HepG2 (cell line): ENCODE data around the gene NANOGP8. TPM values are rescaled to one million over a fixed set of nuclear protein-coding genes. Genes with fewer than 3 reads are reported as not detected.
A peak's percentile ranks its signal among the peaks of the same experiment; 100 is the strongest.

Source experiments
- ATAC-seq: fragments of 200-7000 bp; cut with Tn5 transposase; 3 replicates; pipeline ENCODE4 v1.9.1; 2020; ENCODE audit warnings: mild to moderate bottlenecking, moderate library complexity
- BruUV-seq: library from RNA; stranded (reverse); fragments of 400-500 nt; replicated peaks from 2 replicates; lab custom pipeline; 2021; lab: Mats Ljungman, UMichigan
- CTCF ChIA-PET: fragments of 300-600 bp; formaldehyde crosslinking; extraction: SDS; loops from one replicate; lab custom pipeline; 2021; ENCODE audit warnings: low total read pairs, inconsistent platforms, low intra/inter-chr PET ratio; lab: Yijun Ruan, JAX
- POLR2A ChIA-PET: fragments of 350-600 bp; sonication (Branson Sonifier 250); formaldehyde crosslinking; loops from one replicate; lab custom pipeline; 2020; ENCODE audit warnings: antibody characterized with exemption, inconsistent platforms; lab: Yijun Ruan, JAX
- DNase-seq: peaks from one replicate; pipeline ENCODE4 v3.0.0-alpha.2; 2015; ENCODE audit warnings: low spot score
- FAIRE-seq: peaks from 3 replicates; lab custom pipeline; 2011; peaks lifted over from hg19 to GRCh38; lab: Jason Lieb, UNC
- H2AFZ ChIP-seq: one replicate; pipeline ENCODE4 v1.6.1; 2011; ENCODE audit warnings: low read length, inconsistent platforms
- H3K27ac ChIP-seq: fragments of 300-600 bp; 3 replicates; pipeline ENCODE4 v1.8.0; 2011; ENCODE audit warnings: mixed run types, mild to moderate bottlenecking, mixed read lengths, low read length, inconsistent platforms; ENCODE audit not compliant: insufficient read depth; ENCODE audit errors: extremely low read length
- H3K27me3 ChIP-seq, 2 experiments: fragments of 200-600 bp in 1 of 2; 2 replicates in 1 of 2; 3 replicates in 1 of 2; pipeline versions ENCODE4 v1.6.0 to v1.8.0; 2011; ENCODE audit warnings: low read length in 2 of 2, mild to moderate bottlenecking in 2 of 2, moderate library complexity in 2 of 2, inconsistent platforms in 1 of 2; ENCODE audit not compliant: insufficient read depth in 2 of 2, control insufficient read depth in 1 of 2
- H3K36me3 ChIP-seq, 2 experiments: fragments of 200-600 bp in 1 of 2; replicated peaks in 1 of 2; 2 replicates in 1 of 2; 3 replicates in 1 of 2; pipeline versions ENCODE4 v1.5.1 to v1.8.0; 2011; ENCODE audit warnings: low read length in 2 of 2, inconsistent platforms in 1 of 2; ENCODE audit not compliant: insufficient read depth in 2 of 2, control insufficient read depth in 1 of 2
- H3K4me1 ChIP-seq: 2 replicates; pipeline ENCODE4 v1.5.1; 2012; ENCODE audit warnings: low read length, inconsistent platforms; ENCODE audit not compliant: insufficient read depth
- H3K4me2 ChIP-seq: 2 replicates; pipeline ENCODE4 v1.6.0; 2011; ENCODE audit warnings: low read depth, low read length, inconsistent platforms
- H3K4me3 ChIP-seq, 3 experiments: fragments of 200-600 bp in 1 of 3; sonication (generic), shearing (Covaris generic) in 1 of 3; replicated peaks in 1 of 3; 2 replicates each; pipeline ENCODE4 v1.5.1; 2011 to 2016; ENCODE audit warnings: low read length in 3 of 3, inconsistent platforms in 2 of 3, low read depth in 2 of 3, mild to moderate bottlenecking in 2 of 3, control low read depth in 1 of 3, mixed read lengths in 1 of 3; ENCODE audit not compliant: insufficient read depth in 1 of 3
- H3K79me2 ChIP-seq: one replicate; pipeline ENCODE4 v1.6.1; 2011; ENCODE audit warnings: low read length, inconsistent platforms; ENCODE audit not compliant: insufficient read depth
- H3K9ac ChIP-seq: 2 replicates; pipeline ENCODE4 v1.6.0; 2011; ENCODE audit warnings: mild to moderate bottlenecking, low read depth, low read length, inconsistent platforms; ENCODE audit not compliant: insufficient read depth
- H3K9me3 ChIP-seq: 2 replicates; pipeline ENCODE4 v1.5.1; 2012; ENCODE audit warnings: mild to moderate bottlenecking, low read length
- H4K20me1 ChIP-seq: 2 replicates; pipeline ENCODE4 v1.6.0; 2011; ENCODE audit warnings: inconsistent platforms, mild to moderate bottlenecking, low read length, moderate library complexity; ENCODE audit not compliant: insufficient read depth
- ATF7 ChIP-seq, 2 experiments: fragments of 450-650 bp in 1 of 2; sonication (generic) in 1 of 2; formaldehyde crosslinking in 1 of 2; IDR thresholded peaks; 2 replicates each; pipeline versions ENCODE4 v1.4.0 to v1.6.1; 2016 to 2020; ENCODE audit warnings: antibody characterized with exemption in 1 of 2, mild to moderate bottlenecking in 1 of 2, missing genetic modification reagents in 1 of 2
- NCOR1 ChIP-seq: fragments of 200-600 bp; sonication (generic); IDR thresholded peaks from 2 replicates; pipeline ENCODE4 v1.7.0; 2017; ENCODE audit warnings: antibody characterized with exemption, low read length, borderline replicate concordance
- XRCC5 ChIP-seq: fragments of 200-400 bp; formaldehyde crosslinking; optimal IDR thresholded peaks from 2 replicates; pipeline ENCODE3; 2017; ENCODE audit warnings: mild to moderate bottlenecking, low read length
- ZMYM4 ChIP-seq: sonication (generic); formaldehyde crosslinking; IDR thresholded peaks from 2 replicates; pipeline ENCODE4 v1.8.1; 2023; ENCODE audit warnings: mild to moderate bottlenecking, missing genetic modification reagents
- ZNF264 ChIP-seq: sonication (generic); formaldehyde crosslinking; IDR thresholded peaks from 2 replicates; pipeline ENCODE4 v1.4.0; 2020; ENCODE audit warnings: missing genetic modification reagents
- ZNF292 ChIP-seq: sonication (generic); formaldehyde crosslinking; IDR thresholded peaks from 2 replicates; pipeline ENCODE4 v1.8.1; 2022; ENCODE audit warnings: mild to moderate bottlenecking, low read depth, missing genetic modification reagents, borderline replicate concordance
- ZNF564 ChIP-seq: sonication (generic); formaldehyde crosslinking; IDR thresholded peaks from 2 replicates; pipeline ENCODE4 v1.8.1; 2023; ENCODE audit warnings: mild to moderate bottlenecking, missing genetic modification reagents
- ZNF567 ChIP-seq: sonication (generic); formaldehyde crosslinking; IDR thresholded peaks from 2 replicates; pipeline ENCODE4 v1.8.1; 2023; ENCODE audit warnings: mild to moderate bottlenecking, missing genetic modification reagents, borderline replicate concordance
- WGBS: methylation state at CpG from one replicate; pipeline ENCODE4 v1.1.6; 2017; ENCODE audit warnings: low lambda C conversion rate; 5-methylcytosine and 5-hydroxymethylcytosine counted together
- in situ Hi-C: cut with HindIII; loops from 2 replicates; pipeline ENCODE4 v1.10.0; 2017; ENCODE audit warnings: low pct_unique_long_range_greater_than_20kb; ENCODE audit not compliant: extremely low pct_ligation_motif_present
- intact Hi-C: fragments of 100-400 bp; cut with micrococcal nuclease; formaldehyde crosslinking; loops from one replicate; pipeline ENCODE4 v1.10.0; 2022; ENCODE audit not compliant: unreplicated experiment
- polyA plus RNA-seq, 8 experiments: library from polyadenylated mRNA; depleted of rRNA in 3 of 8; stranded (reverse) in 7 of 8; unstranded in 1 of 8; fragments of >200 nt; fragmentation: Illumina TruSeq in 4 of 8; extraction: Trizol in 4 of 8; gene quantifications; 2 replicates each; pipeline versions ENCODE4 v1.2.1 to v1.2.3, GENCODE V29; 2011 to 2016; ENCODE audit warnings: low read depth in 4 of 8, missing spikeins in 1 of 8, mixed read lengths in 1 of 8; ENCODE audit not compliant: insufficient read depth in 1 of 8
- total RNA-seq, 5 experiments: library from RNA; depleted of rRNA; stranded (reverse); fragments of >200 nt; fragmentation: Illumina TruSeq; extraction: Trizol; gene quantifications; 2 replicates each; pipeline ENCODE4 v1.2.3, GENCODE V29; 2016; ENCODE audit warnings: low read depth in 1 of 5
- TF ChIP-seq, protein P1 (sequence below): sonication (generic); formaldehyde crosslinking; IDR thresholded peaks from 2 replicates; pipeline ENCODE4 v1.4.0; 2020; ENCODE audit warnings: mild to moderate bottlenecking, missing genetic modification reagents
- TF ChIP-seq, protein P2 (sequence below): sonication (generic); formaldehyde crosslinking; IDR thresholded peaks from 2 replicates; pipeline ENCODE4 v1.8.0; 2022; ENCODE audit warnings: missing genetic modification reagents, mild to moderate bottlenecking, moderate library complexity, borderline replicate concordance

NANOGP8 gene
- total and polyA plus RNA-seq, 2 of the 13 experiments (the other 11 are each of a cell fraction or from before 2014, with no cell fraction given), result 0.27 TPM; not detected in 1

DNA sequence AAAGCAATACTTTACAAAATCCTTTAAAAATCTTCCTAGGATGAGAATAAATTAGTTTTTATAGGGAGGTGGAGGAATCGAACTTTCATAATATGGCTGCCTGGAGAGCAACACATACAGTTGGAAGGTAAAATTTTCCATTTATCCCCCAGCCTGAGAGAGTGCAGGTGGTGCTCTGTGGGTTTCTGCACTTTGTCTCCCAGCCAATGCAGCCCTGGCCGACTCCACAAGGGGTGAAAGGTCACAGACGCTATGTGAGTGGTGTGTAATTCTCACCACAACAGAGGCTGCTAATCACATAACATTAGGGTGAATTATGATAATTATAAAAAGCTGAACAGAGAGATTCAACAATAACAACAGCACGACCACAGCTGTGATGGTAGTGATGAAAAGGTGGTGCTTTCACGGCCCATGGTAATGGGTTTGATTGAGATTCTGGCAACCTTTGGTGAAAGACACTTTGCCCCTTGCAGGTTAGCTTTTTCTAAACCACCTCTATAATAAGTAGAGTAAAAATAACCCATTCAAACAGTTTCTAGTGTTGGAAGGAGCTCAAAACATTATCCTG is 30.1 kb upstream of the NANOGP8 start (continued):
- TF ChIP-seq, protein P1, sequence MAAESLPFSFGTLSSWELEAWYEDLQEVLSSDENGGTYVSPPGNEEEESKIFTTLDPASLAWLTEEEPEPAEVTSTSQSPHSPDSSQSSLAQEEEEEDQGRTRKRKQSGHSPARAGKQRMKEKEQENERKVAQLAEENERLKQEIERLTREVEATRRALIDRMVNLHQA (CRISPR knock-in tag), result no peak
- TF ChIP-seq, protein P2, sequence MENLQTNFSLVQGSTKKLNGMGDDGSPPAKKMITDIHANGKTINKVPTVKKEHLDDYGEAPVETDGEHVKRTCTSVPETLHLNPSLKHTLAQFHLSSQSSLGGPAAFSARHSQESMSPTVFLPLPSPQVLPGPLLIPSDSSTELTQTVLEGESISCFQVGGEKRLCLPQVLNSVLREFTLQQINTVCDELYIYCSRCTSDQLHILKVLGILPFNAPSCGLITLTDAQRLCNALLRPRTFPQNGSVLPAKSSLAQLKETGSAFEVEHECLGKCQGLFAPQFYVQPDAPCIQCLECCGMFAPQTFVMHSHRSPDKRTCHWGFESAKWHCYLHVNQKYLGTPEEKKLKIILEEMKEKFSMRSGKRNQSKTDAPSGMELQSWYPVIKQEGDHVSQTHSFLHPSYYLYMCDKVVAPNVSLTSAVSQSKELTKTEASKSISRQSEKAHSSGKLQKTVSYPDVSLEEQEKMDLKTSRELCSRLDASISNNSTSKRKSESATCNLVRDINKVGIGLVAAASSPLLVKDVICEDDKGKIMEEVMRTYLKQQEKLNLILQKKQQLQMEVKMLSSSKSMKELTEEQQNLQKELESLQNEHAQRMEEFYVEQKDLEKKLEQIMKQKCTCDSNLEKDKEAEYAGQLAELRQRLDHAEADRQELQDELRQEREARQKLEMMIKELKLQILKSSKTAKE (CRISPR knock-in tag), result no peak
- TF ChIP-seq XRCC5 (no peak), ZNF567 (CRISPR knock-in tag) (no peak), ZNF564 (CRISPR knock-in tag) (peak; percentile 29; the same call in 1 of the 2 replicates), ZNF292 (peak; percentile 28; the same call in 1 of the 2 replicates), ZMYM4 (CRISPR knock-in tag) (peak; percentile 82), NCOR1 (no peak)
- TF ChIP-seq, all 625 proteins: peak for 16

DNA sequence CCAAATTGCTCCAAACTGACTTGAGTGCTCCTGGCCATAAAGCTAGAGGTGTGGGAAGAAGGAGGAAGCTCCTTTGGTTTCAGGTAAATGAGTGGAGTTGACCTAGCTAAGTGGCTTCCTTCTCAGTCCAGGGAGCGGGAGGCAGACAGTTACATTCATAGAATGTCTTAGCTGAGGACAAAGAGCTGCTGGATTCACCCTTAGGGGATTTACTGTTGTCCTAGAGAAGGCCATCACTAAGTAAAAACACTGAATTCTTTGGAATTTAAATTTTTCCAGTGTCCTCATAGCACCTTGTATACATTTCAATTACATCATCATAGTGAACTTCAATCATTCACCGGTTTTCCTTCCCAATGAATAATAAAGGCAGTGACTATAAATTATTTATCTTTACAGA is 27.3 kb upstream of the NANOGP8 start:
- Histone ChIP-seq H3K79me2 (no peaks in the 10 kb centered on the region), H2AFZ (no peak overlapping the region), H3K36me3 (no peaks in the 10 kb centered on the region), H3K9ac (no peak overlapping the region), H3K27me3 (no peaks in the 10 kb centered on the region), H3K4me1 (peaks cover 19% of the 10 kb centered on the region), H3K4me3 (no peak overlapping the region), H3K27ac (no peak overlapping the region), H3K4me2 (no peak overlapping the region), H4K20me1 (no peaks in the 10 kb centered on the region)
- DNase-seq (no peak), FAIRE-seq (no peak), ATAC-seq (no peak)
- WGBS, result 93% methylated on average over 2 of the region's 2 CpGs
- in situ Hi-C loops, result no loop called here
- ChIA-PET POLR2A (no interaction called here), CTCF (no interaction called here)
- intact Hi-C loops, result no loop called here
- BruUV-seq, result no TSS peak
- TF ChIP-seq ATF7 (IDR thresholded peaks at IDR 0.05), result 0 out of 2 replicates have a peak, but pooled peaks have one; percentile 4
- TF ChIP-seq ATF7 (CRISPR knock-in tag; IDR thresholded peaks at IDR 0.05), result no peak
- no peak for TF ChIP-seq ZNF264 (CRISPR knock-in tag)
- TF ChIP-seq, all 625 proteins: peak for 1
- H3K9me3 ChIP-seq, result no peaks in the 10 kb centered on the region
